Right ventricle myocardium inferior (tissue), 1 donor: ENCODE measurements around the gene RHBDD1. TPM values are rescaled to one million over a fixed set of nuclear protein-coding genes. Genes with fewer than 3 reads are reported as not detected.
"Not testable (repeated sequence)": the region's sequence is repeated elsewhere in the genome, so short reads cannot be mapped to it uniquely, and the experiment has no call there.

Experiments
- ATAC-seq: fragments of 200-7000 bp; cut with Tn5 transposase; one replicate; pipeline ENCODE4 v1.9.1; 2020; ENCODE audit warnings: mild to moderate bottlenecking, moderate library complexity
- DNase-seq: peaks from one replicate; pipeline ENCODE4 v3.0.0; 2021; ENCODE audit errors: missing footprints
- intact Hi-C: fragments of 100-400 bp; cut with DNase I; formaldehyde crosslinking; loops from one replicate; pipeline ENCODE4 v1.11.0; 2022
- total RNA-seq: library from RNA; stranded (reverse); fragmentation: NEBNext Ultra II Directional; extraction: Animal tissue kit (Norgen Biotek cat#: 25700); gene quantifications from one replicate; pipeline ENCODE4 v1.2.1, GENCODE V29; 2021
- donor health status: DM: no; HTN: yes; CAD: no; lungs with severe emphysema.

The RHBDD1 gene
- total RNA-seq, 1 donor from 2014 or later = 30.5 TPM

- DNase-seq (no peak), ATAC-seq (no peak)
- intact Hi-C loops = loop anchor here (10.0 kb wide), 2 partner anchors 58 to 148 kb away; no protein-coding TSS in a partner anchor
These were observed 663 bp downstream of the RHBDD1 start for GRCh38 chr2:226836548-226836885.

GRCh38 chr2:226837334-226837733 is 1.5 kb downstream of the RHBDD1 start:
- intact Hi-C loops = loop anchor here (10.0 kb wide), 2 partner anchors 57 to 147 kb away; no protein-coding TSS in a partner anchor
- no peak for DNase-seq
- no peak for ATAC-seq

GRCh38 chr2:226837787-226838603 is 2.1 kb downstream of the RHBDD1 start:
- DNase-seq (no peak), ATAC-seq (no peak)
- intact Hi-C loops = loop anchor here (10.0 kb wide), 2 partner anchors 57 to 147 kb away; no protein-coding TSS in a partner anchor

GRCh38 chr2:226838722-226839121 is 2.9 kb downstream of the RHBDD1 start:
- ATAC-seq (no peak), DNase-seq (no peak)
- intact Hi-C loops = loop anchor here (10.0 kb wide), 2 partner anchors 56 to 146 kb away; no protein-coding TSS in a partner anchor

- intact Hi-C loops = loop anchor here (10.0 kb wide), 2 partner anchors 56 to 146 kb away; no protein-coding TSS in a partner anchor
- DNase-seq (no peak), ATAC-seq (no peak)
These were observed 3.3 kb downstream of the RHBDD1 start for GRCh38 chr2:226839161-226839560.

GRCh38 chr2:226839951-226840350 is 4.1 kb downstream of the RHBDD1 start:
- intact Hi-C loops = loop anchor here (10.0 kb wide), 2 partner anchors 55 to 145 kb away; no protein-coding TSS in a partner anchor
- DNase-seq (no peak), ATAC-seq (no peak)

GRCh38 chr2:226843001-226843400 is 7.1 kb downstream of the RHBDD1 start:
- ATAC-seq, intact Hi-C loops, DNase-seq: not testable (repeated sequence)

- intact Hi-C loops = no loop called here
- ATAC-seq (no peak), DNase-seq (no peak)
These were observed 9.7 kb downstream of the RHBDD1 start for GRCh38 chr2:226845386-226846116.

- DNase-seq (no peak), ATAC-seq (no peak)
- intact Hi-C loops = no loop called here
These were observed 11.2 kb downstream of the RHBDD1 start for GRCh38 chr2:226847090-226847489.

- ATAC-seq (no peak), DNase-seq (no peak)
- intact Hi-C loops = no loop called here
These were observed 11.7 kb downstream of the RHBDD1 start for GRCh38 chr2:226847511-226847910.

- intact Hi-C loops = no loop called here
- no peak for ATAC-seq
- no peak for DNase-seq
These were observed 13.5 kb downstream of the RHBDD1 start for GRCh38 chr2:226849349-226849748.

GRCh38 chr2:226850024-226850423 is 14.2 kb downstream of the RHBDD1 start:
- ATAC-seq = no peak
- intact Hi-C loops = no loop called here
- DNase-seq = no peak

GRCh38 chr2:226855787-226856186 is 19.9 kb downstream of the RHBDD1 start:
- ATAC-seq (no peak), DNase-seq (no peak)
- intact Hi-C loops = no loop called here

- ATAC-seq (no peak), DNase-seq (no peak)
- intact Hi-C loops = no loop called here
These were observed 24.2 kb downstream of the RHBDD1 start for GRCh38 chr2:226860087-226860486.

GRCh38 chr2:226862623-226863022 is 26.8 kb downstream of the RHBDD1 start:
- no peak for ATAC-seq
- intact Hi-C loops = no loop called here

GRCh38 chr2:226865273-226865672 is 29.4 kb downstream of the RHBDD1 start:
- ATAC-seq = no peak
- intact Hi-C loops = no loop called here
- DNase-seq = no peak

More at GRCh38 chr2:226862623-226863022, 26.8 kb downstream of the RHBDD1 start:
- DNase-seq = no peak

GRCh38 chr2:226865710-226866109 is 29.9 kb downstream of the RHBDD1 start:
- no peak for ATAC-seq
- no peak for DNase-seq
- intact Hi-C loops = no loop called here

- intact Hi-C loops = no loop called here
- ATAC-seq (no peak), DNase-seq (no peak)
These were observed 32.7 kb downstream of the RHBDD1 start for GRCh38 chr2:226868331-226869162.

GRCh38 chr2:226869371-226869770 is 33.5 kb downstream of the RHBDD1 start:
- DNase-seq (no peak), ATAC-seq (no peak)
- intact Hi-C loops = no loop called here
